Measurements from ENCODE around the gene DRAP1.
"Not testable (repeated sequence)": the region's sequence is repeated elsewhere in the genome, so short reads cannot be mapped to it uniquely, and the experiment has no call there.

The DRAP1 gene

DNA sequence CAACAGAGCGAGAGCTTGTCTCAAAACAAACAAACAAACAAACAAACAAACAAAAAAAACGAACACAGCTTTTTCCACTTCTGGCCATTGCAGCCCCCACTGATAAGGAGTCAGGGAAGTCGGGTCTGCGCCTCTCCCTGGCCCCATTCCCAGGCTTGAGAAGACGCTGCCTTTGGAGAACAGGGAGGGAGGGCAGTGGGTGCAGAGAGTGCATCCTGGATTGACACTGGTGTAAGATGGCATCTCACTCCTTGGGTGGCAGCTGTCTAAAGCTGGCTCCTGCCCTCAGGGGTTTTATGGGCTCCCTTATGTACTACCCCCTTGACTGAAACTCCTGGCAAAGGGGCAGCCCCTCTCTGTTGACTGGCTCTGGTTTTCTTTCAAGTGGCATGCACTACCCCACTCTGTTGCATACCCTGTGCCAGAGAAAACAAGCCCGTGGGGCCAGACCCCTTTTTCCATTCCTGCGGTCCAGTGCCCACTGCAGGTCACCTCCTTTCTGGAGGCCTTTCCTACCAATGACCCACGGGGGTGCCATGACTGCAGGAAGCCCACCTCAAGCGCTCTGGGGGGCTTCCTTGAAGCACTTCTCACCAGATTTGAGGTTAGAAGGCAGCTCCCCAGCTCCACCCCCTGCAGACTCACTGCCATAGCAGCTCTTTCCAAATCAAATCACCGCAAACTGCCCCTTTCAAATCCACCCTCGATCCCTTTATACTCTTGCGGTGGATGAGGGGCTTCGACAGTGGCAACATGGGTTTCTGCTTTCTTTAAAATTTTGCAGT lies 12.7 kb downstream of the DRAP1 start:
- DNase-seq (ENCODE audit: low read depth), result no peak

DNA sequence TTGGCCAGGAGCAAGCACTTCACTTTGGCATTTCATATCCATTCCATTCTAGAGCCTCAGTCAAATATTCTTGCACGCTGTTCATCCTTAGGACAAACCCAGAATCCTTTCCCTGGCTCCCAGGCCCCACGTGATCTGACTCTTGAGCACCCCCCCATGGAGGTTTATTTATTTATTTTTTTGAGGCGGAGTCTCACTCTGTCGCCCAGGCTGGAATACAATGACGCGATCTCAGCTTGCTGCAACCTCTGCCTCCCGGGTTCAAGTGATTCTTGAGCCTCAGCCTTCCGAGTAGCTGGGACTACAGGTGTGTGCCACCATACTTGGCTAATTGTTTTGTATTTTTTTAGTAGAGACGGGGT lies 13.3 kb downstream of the DRAP1 start:
- no peak for DNase-seq (ENCODE audit: low read depth)

DNA sequence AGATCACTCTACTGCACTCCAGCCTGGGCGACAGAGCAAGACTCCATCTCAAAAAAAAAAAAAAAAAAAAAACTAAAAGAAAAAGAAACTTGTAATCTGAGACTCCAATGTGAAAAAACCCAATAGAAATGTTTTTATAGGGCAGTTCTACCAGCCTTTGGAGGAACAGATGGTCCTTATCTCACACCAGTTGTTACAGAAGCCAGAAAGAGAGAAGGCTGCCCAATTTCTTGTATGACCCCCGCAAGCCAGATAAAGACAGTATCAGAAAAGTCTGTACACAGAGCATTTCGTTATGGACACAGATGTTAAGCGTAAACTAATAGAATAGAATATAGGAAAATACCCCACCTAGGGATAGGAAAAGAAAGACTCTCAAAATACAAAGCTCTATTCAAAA lies 14.8 kb downstream of the DRAP1 start:
- DNase-seq (ENCODE audit: low read depth), result no peak

DNA sequence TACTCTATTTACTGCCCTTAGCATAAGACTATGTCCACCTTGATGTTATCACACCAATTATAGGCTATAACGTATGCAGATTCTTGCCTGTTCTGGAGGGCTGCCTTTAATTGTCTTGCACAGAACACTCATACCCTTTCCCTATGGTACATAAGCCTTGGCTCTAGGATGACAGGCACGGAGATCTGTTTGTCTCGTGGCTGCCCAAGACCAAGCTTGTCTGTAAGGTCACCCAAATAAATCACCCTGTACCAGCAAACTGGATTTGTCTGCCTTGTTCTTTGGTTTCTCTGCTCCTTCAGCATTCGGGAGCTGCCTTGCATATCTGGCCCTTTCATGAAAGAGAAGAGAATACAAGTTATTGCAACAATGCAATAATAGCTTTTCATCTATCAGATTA lies 18.5 kb downstream of the DRAP1 start:
- no peak for DNase-seq (ENCODE audit: low read depth)

DNA sequence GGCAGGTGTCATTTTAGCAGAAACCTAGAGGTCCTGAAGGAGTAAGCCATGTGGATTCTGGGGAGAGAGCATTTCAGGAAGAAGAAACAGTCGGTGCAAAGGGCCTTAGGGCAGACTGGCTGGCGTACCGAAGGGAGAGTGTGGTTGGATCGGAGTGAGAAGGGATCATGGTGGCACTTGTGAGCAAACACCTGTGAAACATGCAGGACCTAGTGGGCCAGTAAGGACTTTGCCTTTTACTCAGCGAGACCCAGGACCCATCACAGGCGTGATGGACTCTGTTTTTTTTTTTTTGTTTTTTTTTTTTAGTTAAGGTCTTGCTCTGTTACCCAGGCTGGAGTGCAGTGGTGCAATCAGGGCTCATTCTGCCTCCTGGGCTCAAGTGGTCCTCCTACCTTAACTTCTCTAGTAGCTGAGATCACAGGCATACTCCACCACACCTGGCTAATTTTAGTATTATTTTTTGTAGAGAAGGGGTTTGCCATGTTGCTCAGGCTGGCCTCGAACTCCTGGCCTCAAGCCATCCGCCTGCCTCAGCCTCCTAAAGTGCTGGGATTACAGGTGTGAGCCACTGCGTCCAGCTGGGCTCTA lies 22.6 kb downstream of the DRAP1 start:
- DNase-seq (ENCODE audit: low read depth), result no peak

DNA sequence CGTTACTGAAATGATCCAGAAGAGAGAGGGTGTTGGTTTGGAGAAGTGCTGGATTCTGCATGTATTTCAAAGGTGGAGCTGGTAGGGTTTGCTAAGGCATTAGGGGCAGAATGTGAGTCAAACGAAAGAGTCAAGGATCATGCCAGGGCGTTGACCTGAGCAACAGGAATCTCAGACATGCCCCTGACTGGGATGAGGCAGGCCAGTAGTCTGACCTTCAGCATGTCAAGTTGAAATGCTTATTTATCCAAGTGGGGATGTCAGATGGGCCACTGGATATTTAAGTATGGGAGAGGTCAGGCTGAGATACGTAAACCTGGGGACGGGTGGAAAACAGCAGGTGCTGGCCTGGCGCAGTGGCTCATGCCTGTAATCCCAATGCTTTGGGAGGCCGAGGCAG lies 23.3 kb downstream of the DRAP1 start:
- no peak for DNase-seq (ENCODE audit: low read depth)

DNA sequence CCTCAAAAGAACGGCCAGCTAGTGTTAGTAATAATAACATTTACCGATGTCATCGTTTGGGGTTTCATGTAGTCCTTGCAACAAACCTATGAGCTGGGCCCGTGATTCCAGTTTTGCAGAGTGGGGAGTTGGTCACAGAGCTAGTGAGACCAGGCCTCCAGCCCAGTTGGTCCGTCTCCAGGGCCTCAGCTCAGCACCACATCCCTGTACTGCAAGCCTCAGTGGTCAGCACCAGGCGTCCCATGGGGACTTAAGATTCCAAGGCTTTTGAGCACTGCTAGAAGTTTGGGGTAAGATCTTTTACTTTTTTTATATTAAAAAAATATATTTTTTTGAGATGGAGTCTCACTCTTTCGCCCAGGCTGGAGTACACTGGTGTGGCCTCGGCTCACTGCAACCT lies 25.0 kb downstream of the DRAP1 start:
- DNase-seq (ENCODE audit: low read depth), result no peak

DNA sequence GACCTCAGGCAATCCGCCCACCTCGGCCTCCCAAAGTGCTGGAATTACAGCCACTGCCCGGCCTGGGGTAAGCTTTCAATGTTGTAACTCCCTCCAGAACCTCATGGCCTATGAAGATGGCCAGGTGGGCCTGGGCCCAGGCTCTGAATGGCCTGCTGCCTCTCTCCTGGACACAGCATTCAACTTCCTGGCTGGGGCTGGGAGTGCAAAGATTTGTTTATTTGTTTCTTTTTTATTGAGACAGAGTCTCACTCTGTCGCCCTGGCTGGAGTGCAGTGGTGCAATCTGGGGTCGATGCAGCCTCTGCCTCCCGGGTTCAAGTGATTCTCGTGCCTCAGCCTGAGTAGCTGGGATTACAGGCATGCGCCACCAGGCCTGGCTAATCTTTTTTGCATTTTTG lies 25.5 kb downstream of the DRAP1 start:
- no peak for DNase-seq (ENCODE audit: low read depth)

DNA sequence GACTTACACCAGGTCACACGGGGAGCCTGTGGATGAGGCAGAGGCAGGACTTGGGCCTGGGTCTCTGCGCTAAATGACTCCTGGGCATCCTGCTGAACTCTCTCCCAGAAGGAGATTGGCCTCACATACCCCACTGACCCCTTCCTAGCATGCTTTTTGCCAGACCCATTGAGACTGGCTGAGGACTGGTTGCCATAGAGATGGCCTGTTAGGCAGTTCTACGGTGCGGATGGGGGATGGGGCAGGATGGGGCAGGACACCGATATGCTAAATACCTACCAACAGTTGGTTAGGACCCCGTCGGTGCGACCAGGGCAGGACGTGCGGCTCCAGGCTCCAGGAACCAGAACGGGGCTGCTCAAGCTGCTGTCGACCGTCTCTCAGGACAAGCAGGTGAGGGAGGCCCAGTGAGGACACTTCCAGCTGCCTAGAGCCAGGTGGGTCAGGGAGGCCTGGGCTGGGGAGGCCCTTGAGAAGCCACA lies 26.2 kb downstream of the DRAP1 start, which contains the start of gene TSGA10IP:
Gene TSGA10IP (plus strand): TSS at position 51 of the 482 bp plus-strand sequence. CDS start 196 bp downstream, at position 247.
- no peak for DNase-seq (ENCODE audit: low read depth)

DNA sequence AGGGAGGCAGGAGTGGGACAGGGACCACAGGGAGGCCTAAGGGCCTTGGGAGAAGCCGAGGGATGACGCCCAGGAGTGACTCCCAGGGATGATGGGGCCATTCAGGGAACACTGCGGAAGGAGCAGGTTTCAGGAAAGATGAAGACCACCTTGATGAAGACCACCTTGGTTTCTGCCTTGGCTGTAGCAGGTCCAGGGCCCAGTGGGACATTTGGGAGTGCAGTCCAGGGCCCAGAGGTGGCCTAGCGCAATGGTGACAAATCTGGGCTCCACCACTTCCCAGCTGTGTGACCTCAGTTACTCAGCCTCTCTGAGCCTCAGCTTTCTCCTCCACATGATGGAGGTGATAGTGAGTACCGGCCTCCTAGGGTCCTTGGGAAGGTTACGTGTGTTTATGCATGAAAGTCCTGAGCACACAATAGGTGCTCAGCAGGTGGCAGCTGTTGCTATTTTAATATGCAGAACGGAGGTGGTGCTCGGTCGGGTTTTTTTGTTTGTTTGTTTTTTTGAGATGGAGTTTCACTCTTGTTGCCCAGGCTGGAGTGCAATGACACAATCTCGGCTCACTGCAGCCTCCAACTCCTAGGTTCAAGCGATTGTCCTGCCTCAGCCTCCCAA lies 26.8 kb downstream of the DRAP1 start:
- DNase-seq (ENCODE audit: low read depth), result no peak

DNA sequence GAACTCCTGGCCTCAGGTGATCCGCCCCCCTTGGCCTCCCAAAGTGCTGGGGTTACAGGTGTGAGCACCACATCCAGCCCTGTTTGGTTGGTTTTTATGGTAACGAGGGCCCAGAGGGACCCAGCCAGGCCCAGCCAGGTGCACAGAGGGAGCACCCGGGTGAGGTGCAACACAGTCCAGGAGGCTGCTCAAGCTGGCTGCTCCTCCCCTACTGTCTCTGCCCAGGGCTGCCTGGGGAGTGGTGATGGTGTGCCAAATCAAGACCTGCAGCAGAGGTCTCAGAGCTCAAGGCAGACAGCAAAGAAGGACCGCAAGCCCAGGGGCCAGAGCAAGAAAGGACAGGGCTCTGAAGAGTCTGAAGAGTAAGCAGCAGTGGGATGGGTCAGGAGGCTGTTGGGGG lies 27.4 kb downstream of the DRAP1 start:
- DNase-seq (ENCODE audit: low read depth), result no peak

DNA sequence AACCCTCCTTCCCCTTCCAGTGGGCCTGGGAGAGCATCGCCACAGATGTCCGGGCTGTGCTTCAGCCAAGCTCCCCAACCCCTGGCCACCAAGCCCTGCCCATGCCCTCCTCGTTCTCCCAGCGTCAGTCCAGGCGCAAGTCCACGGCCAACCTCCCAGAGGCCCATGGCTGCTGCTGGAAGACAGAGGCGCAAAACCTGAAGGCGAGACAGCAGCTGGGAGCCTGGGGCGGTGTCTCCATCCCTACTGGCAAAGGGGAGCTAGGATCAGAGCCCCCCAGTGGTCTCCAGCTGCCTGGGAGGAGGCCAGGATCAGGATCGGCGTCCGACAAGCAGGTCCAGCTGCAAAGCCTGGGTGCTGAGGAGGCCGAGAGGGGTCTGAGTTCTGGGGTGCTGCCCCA lies 27.9 kb downstream of the DRAP1 start:
- no peak for DNase-seq (ENCODE audit: low read depth)

DNA sequence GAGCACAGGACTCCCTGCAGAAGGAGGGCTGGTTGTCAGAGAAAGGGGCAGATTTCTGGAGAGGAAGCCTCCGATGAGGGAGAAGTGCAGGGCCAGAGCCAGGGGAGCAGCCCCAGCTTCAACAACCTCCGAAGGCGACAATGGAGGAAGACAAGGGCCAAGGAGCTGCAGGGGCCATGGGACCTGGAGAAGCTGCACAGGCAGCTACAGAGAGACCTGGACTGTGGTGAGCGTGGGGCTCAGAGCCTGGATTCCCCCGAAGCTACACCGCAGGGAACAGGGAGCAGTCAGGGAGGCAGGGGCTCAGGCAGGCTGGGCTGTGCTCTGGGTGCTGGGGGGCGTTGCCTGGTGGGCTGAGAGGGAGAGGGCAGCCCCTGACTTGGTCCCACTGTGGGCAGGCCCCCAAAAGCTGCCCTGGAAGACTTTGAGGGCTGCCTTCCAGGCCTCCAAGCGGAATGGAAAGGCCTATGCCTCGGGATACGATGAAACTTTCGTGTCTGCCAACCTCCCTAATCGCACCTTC lies 28.4 kb downstream of the DRAP1 start:
- DNase-seq (ENCODE audit: low read depth), result no peak

DNA sequence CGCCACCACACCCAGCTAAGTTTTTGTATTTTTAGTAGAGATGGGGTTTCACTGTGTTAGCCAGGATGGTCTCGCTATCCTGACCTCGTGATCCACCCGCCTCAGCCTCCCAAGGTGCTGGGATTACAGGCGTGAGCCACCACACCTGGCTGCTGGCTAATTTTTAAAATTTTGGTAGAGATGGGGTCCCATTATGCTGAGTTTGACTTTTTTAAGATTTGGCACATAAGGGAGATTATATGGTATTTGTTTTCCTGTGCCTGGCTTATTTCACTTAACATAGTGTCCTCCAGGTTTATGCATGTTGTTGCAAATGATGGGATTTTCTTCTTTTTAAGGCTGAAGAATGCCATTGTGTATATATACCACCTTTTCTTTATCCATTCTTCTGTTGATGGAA lies 31.5 kb downstream of the DRAP1 start:
- DNase-seq (ENCODE audit: low read depth), result not testable (repeated sequence)

DNA sequence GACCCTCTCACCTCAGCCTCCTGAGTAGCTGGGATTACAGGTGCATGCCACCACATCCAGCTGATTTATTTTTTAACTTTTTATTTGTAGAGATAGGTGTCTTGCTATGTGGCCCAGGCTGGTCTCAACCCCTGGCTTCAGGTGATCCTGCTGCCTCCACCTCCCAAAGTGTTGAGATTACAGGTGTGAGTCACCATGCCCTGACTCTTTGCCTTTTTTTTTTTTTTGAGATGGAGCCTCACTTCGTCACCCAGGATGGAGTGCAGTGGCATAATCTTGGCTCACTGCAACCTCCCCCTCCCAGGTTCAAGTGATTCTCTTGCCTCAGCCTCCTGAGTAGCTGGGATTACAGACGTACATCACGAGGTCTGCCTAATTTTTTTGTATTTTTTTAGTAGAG lies 32.4 kb downstream of the DRAP1 start:
- not testable (repeated sequence) for DNase-seq (ENCODE audit: low read depth)

DNA sequence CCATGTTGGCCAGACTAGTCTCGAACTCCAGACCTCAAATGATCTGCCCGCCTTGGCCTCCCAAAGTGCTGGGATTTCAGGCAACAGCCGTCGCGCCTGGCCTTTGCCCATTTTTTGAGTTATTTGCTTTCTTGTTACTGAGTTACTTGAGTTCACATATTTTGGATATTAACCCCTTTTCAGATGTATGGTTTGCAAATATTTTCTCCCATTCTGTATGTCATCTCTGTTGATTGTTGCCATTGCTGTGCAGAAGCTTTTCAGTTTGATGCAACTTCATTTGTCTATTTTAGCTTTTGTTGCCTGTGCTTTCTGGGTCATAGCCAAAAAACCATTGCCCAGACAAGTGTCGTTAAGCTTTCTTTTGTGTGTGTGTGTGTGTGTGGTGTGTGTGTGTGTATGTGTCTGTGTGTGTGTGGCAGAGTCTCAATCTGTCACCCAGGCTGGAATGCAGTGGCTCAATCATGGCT lies 32.9 kb downstream of the DRAP1 start:
- no peak for DNase-seq (ENCODE audit: low read depth)

DNA sequence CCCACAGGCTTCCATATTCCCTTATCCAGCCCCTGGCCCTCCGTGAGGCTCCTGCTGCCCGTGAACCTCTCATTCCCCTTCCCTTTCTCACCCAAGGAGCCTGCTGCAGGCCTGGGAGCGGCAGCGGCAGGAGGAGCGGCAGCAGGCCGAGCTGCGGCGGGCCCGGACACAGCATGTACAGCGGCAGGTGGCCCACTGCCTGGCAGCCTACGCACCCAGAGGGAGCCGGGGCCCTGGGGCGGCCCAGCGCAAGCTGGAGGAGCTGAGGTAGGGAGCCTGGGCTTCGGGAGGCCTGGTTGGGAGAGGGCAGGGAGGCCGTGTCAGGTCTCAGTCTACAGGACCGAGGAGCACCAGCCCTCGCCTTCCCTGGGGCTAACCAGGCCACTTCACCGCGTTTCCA lies 34.2 kb downstream of the DRAP1 start:
- no peak for DNase-seq (ENCODE audit: low read depth)

DNA sequence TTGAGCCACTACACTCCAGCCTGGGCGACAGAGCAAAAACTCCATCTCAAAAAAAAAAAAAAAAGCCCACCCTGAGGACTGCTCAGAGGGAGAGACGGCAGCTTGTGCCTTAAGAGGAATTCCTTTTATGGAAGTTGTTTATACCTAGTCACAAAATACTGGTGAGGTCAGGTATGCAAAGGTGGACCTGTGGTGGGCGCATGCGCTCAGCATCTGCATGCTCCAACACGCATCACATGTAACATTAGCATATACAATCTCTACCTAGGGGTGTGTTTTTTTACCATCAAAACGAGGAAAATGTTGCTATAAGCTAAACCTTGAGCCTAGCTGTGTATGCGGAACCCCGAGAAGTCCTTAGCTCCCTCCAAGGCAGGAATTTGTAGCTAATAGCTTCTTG lies 35.5 kb downstream of the DRAP1 start:
- no peak for DNase-seq (ENCODE audit: low read depth)

DNA sequence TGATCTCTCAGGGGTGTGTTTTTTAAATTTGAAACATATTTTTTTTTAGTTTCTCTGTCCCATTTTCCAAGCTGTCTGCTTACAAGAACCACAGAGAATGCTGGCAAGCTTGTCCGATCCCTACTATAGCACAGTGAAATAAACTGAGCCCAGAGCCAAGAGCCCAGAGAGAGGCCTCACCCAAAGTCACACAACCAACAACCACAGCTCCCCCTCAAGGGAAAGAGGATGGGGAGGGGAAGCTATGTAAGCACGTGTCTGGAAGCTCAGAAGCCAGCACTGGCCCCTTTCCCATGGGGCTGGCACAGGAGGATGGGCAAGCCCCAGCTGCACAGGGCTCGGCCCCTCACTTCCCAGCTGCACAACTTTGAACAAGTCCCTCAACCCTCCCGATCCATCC lies 39.1 kb downstream of the DRAP1 start:
- no peak for DNase-seq (ENCODE audit: low read depth)

DNA sequence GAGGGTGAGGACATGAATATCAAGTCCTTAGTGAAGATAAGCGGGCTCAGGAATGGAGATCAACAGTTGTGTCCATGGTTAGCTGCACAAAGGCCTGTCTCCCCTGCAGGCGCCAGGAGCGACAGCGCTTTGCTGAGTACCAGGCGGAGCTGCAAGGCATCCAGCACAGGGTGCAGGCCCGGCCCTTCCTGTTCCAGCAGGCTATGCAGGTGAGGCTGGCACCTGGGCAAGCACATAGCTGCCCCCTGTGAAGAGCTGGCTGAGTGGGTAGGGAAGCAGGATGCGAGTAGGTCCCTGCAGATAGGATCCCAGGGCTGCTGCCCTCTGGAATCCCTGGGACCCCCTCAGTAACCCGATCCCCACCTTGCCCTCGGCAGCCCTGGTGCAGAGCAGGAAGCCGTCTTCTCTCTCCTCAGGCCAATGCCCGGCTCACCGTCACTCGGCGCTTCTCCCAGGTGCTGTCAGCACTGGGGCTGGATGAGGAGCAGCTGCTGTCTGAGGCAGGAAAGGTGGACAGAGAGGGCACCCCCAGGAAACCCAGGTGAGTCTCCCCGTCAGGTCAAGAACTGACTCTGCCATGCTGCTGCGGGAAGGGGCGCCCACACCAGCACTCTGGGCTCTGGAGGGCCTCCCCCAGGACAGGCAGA lies 39.7 kb downstream of the DRAP1 start:
- DNase-seq (ENCODE audit: low read depth), result no peak

DNA sequence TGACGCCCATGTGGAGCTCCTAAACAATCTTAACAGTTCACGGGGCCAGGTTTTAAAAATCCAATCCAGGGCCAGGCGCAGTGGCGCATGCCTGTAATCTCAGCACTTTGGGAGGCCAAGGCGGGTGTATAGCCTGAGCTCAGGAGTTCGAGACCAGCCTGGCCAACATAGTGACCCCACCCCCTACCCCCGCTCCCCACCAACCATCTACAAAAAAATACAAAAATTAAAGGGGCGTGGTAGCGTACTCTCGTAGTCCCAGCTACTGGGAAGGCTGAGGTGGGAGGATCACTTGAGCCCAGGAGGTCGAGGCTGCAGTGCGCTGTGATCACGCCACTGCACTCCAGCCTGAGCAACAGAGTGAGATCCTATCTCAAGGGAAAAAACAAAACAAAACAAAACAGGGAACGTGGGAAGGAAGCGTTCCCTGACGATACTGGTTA lies 41.6 kb downstream of the DRAP1 start:
- DNase-seq (ENCODE audit: low read depth), result no peak
